Measurements from ENCODE around the gene FBXO48.
"Not testable (repeated sequence)": the region's sequence is repeated elsewhere in the genome, so short reads cannot be mapped to it uniquely, and the experiment has no call there.

Gene FBXO48

GRCh38 chr2:68471385-68471784, 4.3 kb upstream of the FBXO48 start:
- DNase-seq (ENCODE audit: low read depth in 2 of 2), result no peak

DNA sequence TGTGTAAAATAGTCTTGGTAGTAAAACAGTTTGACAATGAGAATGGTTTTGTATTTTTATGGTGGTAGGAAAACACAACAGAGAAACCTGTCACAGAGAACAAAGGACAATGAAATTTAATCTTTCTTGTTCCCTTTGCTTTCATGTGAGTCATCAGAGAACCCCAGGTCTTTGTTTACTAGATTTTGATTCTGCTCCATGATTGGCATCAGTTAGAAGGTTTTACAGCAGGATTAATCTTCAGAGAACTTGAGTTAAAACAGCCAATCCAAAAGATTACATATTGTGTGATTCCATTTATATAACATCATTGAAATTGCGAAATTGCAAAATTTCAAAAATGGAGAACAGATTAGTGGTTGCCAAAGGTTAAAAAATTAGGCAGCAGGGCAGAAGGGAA, 2.8 kb upstream of the FBXO48 start:
- DNase-seq (ENCODE audit: low read depth in 2 of 2), result no peak

DNA sequence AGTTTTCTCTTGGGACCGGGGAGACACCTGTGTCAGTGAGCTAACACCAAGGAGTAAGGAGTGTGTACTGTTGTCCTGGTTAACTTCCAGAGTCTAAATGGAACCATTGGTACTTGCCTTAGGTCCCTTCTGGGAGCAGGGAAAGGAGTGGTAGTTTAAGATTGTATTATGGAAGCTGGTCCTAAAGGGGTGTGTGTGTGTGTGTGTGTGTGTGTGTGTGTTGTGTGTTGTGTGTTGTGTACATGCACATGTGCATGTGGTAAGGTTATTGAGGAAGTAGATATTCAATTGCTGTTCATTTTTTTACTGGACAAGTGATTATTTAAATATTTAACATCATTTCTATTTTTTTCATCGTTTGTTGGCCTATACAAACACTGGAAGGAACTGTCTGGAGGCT, 1.7 kb upstream of the FBXO48 start:
- DNase-seq (ENCODE audit: low read depth in 2 of 2), result no peak

DNA sequence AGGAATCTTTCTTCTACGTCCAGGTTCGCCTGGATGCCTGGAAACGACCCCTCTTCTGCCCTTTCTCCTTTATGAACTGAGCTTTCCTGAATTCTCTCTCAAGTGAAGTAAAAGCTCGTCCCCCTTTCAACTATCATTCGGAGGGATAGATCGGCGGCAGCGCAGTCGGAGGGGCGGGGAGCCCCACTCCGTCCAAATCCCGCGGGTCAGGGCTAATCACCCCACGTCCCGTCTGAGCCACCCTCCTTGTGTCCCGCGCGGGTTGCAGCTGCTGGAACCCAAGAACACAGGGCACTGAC, 367 bp downstream of the FBXO48 start:
- no peak for DNase-seq (ENCODE audit: low read depth in 2 of 2)

DNA sequence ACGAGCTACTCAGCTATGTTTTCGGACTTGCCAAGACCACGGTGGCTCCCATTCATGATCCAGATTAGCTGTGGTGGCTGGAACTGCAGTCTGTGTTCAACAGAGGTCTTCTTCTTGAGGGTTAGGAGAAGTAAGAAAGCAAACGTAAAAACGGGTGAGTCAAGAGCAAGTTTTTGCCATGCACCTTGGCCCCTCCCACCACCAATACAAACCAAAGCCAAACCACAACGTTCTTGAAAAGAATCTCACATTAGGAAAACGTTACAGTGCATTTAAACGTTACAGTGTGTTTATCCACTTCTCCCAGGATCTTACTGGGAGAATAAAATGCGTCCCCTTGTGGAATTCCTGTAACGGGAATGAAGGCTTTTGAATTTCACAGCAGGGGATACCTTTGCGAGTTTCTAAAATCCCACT, 725 bp downstream of the FBXO48 start:
- DNase-seq (ENCODE audit: low read depth in 2 of 2), result peak; percentile 33 to 47

- peak; percentile 31 to 48 for DNase-seq (ENCODE audit: low read depth in 2 of 2)
These were observed 1.8 kb downstream of the FBXO48 start for GRCh38 chr2:68465081-68465916.

- DNase-seq (ENCODE audit: low read depth in 2 of 2), result no peak
These were observed 2.4 kb downstream of the FBXO48 start for GRCh38 chr2:68464651-68465050.

DNA sequence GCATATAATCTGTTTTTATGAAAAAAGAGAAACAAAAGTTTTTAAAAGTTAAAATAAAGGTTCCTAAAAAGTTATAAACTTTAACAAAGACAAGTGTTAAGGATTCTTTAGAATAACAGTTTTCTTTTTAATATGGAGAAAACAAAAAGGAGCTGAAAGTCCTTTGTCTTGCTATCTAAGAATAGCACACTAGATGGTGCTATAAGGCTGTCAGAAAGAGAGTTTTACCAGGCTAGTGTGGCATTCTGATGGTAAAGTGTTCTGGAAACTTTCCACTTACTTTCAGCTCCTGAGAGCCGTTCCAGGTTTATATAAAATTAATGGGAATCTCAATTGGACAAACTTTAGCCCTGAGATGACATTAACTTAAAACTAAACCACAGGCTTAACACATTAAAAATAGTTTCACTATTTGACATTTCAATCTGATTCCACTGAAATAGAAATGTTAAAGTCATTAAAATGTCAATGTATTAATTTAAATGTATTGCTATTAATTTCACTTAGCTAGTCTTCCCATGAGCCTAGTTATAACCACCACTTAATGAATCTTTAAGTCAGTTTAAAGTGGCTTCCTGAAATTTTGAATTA, 3.7 kb downstream of the FBXO48 start:
- DNase-seq (ENCODE audit: low read depth in 2 of 2), result no peak

GRCh38 chr2:68458981-68459380, 8.1 kb downstream of the FBXO48 start:
- DNase-seq (ENCODE audit: low read depth in 2 of 2), result no peak

GRCh38 chr2:68456198-68456597, 10.9 kb downstream of the FBXO48 start:
- no peak for DNase-seq (ENCODE audit: low read depth in 2 of 2)

DNA sequence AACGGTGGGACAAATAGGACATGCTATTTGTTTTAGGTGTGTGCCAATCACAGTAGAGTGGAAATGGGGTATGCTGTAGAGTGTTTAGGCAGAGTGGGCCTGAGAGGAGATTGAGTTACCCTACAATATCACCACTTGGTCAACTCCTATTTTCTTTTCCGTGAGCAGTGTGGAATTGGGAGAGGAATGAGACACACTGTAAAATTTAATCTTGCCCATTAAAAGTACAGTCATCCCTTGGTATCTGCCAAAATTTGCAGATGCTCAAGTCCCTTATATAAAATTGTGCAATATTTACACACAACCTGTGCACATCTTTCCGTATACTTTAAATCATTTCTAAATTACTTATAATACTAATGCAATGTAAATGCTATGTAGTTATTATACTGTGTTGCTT, 12.4 kb downstream of the FBXO48 start:
- DNase-seq (ENCODE audit: low read depth in 2 of 2), result no peak

GRCh38 chr2:68453761-68454360, 13.2 kb downstream of the FBXO48 start:
- DNase-seq (ENCODE audit: low read depth in 2 of 2), result no peak

GRCh38 chr2:68452158-68452900, 14.8 kb downstream of the FBXO48 start:
- no peak for DNase-seq (ENCODE audit: low read depth in 2 of 2)

DNA sequence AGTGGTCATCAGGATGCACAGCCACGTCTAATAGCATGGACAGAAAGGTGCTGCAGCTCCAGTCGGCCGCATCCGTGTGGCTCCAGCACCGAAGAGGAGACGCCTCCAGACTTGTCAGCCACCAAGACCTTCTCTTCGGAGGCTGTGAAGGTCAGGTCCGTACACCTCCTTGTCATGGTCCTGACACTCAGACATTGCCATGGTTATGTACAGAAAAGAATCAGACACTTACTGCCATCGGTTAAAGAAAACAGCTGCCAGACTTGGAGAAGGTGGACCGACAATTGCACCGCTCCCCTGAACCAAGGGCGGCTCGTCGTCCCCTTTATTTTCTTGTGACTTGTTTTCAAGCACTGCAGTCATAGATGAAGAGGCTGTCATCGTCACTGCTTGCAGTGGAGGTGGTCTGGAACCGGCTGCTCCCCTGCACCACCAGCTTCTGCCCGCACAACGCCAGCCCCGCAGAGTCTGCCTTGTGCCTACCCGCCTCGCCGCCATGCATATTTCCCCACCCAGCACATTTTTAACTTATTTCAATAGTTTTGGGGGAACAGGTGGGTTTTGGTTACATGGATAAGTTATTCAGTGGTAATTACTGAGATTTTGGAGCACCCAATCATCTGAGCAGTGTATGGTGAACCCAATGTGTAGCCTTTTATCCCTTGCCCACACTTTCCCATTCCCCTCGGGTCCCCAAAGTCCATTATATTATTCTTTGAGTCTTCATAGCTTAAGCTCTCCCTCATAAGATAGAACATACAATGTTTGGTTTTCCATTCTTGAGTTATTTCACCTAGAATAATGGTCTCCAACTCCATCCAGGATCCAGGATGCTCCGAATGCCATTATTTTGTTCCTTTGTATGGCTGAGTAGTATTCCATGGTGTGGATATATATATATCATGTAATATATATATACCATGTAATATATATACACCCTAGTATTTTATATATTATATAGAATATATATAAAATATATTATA, 18.1 kb downstream of the FBXO48 start:
- no peak for DNase-seq (ENCODE audit: low read depth in 2 of 2)

DNA sequence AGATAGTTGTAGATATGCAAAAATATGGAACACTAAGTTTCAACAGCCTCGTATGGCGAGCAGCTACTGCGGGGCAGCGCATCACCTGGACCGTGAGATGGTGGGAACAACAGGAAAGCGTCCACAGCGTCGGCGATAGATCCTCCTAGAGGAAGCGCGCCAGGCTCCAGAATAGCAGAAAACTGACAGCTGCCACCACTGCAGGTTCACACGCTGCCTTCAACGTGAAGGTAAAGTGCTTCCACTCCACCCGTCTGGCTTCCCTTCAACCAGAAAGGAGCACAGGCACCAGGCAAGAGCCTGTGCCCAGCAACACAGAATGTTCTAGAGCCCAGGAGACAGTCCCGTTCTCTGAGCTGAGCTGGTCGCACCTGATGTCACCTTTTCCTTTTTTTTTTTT, 20.0 kb downstream of the FBXO48 start:
- no peak for DNase-seq (ENCODE audit: low read depth in 2 of 2)

- not testable (repeated sequence) for DNase-seq (ENCODE audit: low read depth in 2 of 2)
These were observed 20.7 kb downstream of the FBXO48 start for GRCh38 chr2:68446425-68446824.

GRCh38 chr2:68441994-68442322, 25.1 kb downstream of the FBXO48 start:
- no peak for DNase-seq (ENCODE audit: low read depth in 2 of 2)

GRCh38 chr2:68441179-68441993, 25.7 kb downstream of the FBXO48 start:
- DNase-seq (ENCODE audit: low read depth in 2 of 2), result peak; percentile 78 to 80

DNA sequence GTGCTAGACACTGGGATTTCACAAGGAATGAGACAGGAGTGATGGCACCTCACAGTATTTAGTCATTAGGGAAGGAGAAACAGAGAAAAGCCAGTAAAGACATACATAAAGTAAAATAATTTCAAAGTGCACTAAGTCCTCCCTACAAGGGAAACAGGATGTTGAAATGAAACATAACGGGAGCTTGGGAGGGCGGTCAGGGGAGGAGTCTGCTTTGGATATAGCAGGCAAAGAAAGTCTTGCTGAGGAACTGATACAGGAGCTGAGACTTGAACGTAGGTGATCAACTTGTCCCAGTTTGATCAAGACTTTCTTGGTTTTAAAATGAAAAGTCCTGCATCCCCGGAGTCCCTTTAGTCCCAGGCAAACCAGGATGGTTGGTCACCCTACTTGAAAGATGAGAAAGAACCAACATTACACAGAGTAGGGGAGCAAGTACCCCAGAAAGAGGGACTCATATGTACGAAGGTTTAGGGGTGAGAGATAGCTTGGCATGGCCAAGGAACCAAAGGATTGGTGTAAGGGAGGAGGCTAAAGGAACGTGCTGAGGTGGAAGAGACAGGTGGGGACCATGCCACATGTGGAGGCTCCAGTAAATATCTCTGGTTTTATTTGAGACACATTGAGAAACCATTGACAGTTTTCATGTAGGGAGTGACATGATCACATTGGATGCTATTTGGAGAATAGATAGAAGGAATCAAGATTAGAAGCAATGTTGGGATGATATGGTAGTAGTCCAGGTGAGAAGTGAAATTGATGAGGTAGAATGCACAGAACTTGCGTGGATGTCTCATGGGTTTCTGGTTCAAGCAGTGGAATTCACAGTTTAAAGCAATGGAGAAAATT, 28.4 kb downstream of the FBXO48 start:
- DNase-seq (ENCODE audit: low read depth in 2 of 2), result no peak

DNA sequence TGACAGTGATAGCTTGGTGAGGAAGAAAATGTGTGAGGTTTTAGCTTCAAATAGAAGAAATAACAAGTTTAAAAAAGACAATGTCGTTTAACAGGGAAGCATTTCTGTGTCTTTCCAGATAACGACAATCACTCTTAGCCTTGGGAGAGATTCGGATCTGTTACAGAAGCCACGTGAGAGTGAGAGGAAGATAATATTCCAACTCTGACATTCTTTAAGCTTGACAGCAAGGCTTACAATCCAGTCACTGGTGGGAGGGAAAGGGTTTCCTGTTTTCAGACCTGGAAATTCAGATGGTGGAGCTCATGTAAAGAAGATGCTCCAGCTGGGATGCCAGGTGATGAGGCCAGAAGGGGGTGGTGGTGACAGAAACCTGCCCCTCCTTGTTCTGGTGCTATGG, 30.8 kb downstream of the FBXO48 start:
- no peak for DNase-seq (ENCODE audit: low read depth in 2 of 2)
